HCT116 (cell line): Measurements from ENCODE around the gene UROS. TPM values are rescaled to one million over a fixed set of nuclear protein-coding genes. Genes with fewer than 3 reads are reported as not detected.

Experiments used
- ATAC-seq: fragments of 200-7000 bp; cut with Tn5 transposase; 2 replicates; pipeline ENCODE4 v1.9.1; 2020; ENCODE audit warnings: mild to moderate bottlenecking, moderate library complexity
- BruUV-seq: library from RNA; stranded (reverse); fragments of 400-500 nt; replicated peaks from 2 replicates; lab custom pipeline; 2021; lab: Mats Ljungman, UMichigan
- CTCF ChIA-PET: fragments of 300-600 bp; sonication (Branson Sonifier 250); formaldehyde crosslinking; loops from one replicate; lab custom pipeline; 2021; ENCODE audit warnings: antibody characterized with exemption; lab: Charles Lee
- POLR2A ChIA-PET: fragments of 300-600, 350-600 bp; sonication (Branson Sonifier 250); formaldehyde crosslinking; loops from one replicate; lab custom pipeline; 2021; ENCODE audit warnings: antibody characterized with exemption; lab: Charles Lee
- RAD21 ChIA-PET, 2 experiments: fragments of 300-600 bp; sonication (Branson Sonifier 250); formaldehyde crosslinking; loops; one replicate each; lab custom pipeline; 2023; ENCODE audit warnings: low total read pairs in 2 of 2; ENCODE audit not compliant: uncharacterized antibody in 2 of 2, unreplicated experiment in 2 of 2, low non-redundant PET in 1 of 2; lab: Charles Lee
- DNase-seq: peaks from one replicate; pipeline ENCODE4 v3.0.0-alpha.2; 2010; ENCODE audit warnings: low read depth, low spot score
- H2AFZ ChIP-seq: fragments of 200-600 bp; shearing (Covaris generic), sonication (generic); 2 replicates; pipeline ENCODE4 v1.6.1; 2017; ENCODE audit warnings: low read depth, mixed run types, mixed read lengths, antibody characterized with exemption, low read length; ENCODE audit not compliant: poor library complexity, severe bottlenecking
- H3K27ac ChIP-seq: 2 replicates; pipeline ENCODE4 v1.5.1; 2012; ENCODE audit warnings: low read depth, low read length
- H3K27me3 ChIP-seq: fragments of 200-600 bp; sonication (generic); 2 replicates; pipeline ENCODE4 v1.6.1; 2016; ENCODE audit warnings: mixed run types, low read length, mixed read lengths; ENCODE audit not compliant: insufficient read depth
- H3K36me3 ChIP-seq, 2 experiments: fragments of 200-500 bp in 1 of 2; fragments of 200-600 bp in 1 of 2; sonication (Bioruptor generic) in 1 of 2; sonication (generic) in 1 of 2; 2 replicates each; pipeline versions ENCODE4 v1.5.1 to v1.6.1; 2014 to 2016; ENCODE audit warnings: low read length in 2 of 2, inconsistent platforms in 1 of 2, mixed read lengths in 1 of 2, mixed run types in 1 of 2; ENCODE audit not compliant: insufficient read depth in 2 of 2, control insufficient read depth in 1 of 2
- H3K4me1 ChIP-seq, 2 experiments: fragments of 200-600 bp in 1 of 2; sonication (generic) in 1 of 2; 2 replicates each; pipeline versions ENCODE4 v1.5.1 to v1.6.1; 2012 to 2017; ENCODE audit warnings: low read length in 2 of 2, inconsistent platforms in 1 of 2, mild to moderate bottlenecking in 1 of 2, mixed read lengths in 1 of 2, mixed run types in 1 of 2, moderate library complexity in 1 of 2; ENCODE audit not compliant: insufficient read depth in 2 of 2, control insufficient read depth in 1 of 2
- H3K4me2 ChIP-seq: fragments of 200-600 bp; sonication (generic); 2 replicates; pipeline ENCODE4 v1.6.1; 2017; ENCODE audit warnings: mixed run types, low read length, mixed read lengths
- H3K4me3 ChIP-seq, 2 experiments: fragments of 200-600 bp in 1 of 2; sonication (generic) in 1 of 2; replicated peaks in 1 of 2; 2 replicates each; pipeline ENCODE4 v1.5.1; 2011 to 2016; ENCODE audit warnings: low read length in 2 of 2, control low read depth in 1 of 2, low read depth in 1 of 2, mild to moderate bottlenecking in 1 of 2, mixed read lengths in 1 of 2, mixed run types in 1 of 2
- H3K79me2 ChIP-seq: fragments of 200-600 bp; sonication (generic); 2 replicates; pipeline ENCODE4 v1.6.1; 2017; ENCODE audit warnings: mild to moderate bottlenecking, mixed run types, low read length, moderate library complexity, mixed read lengths; ENCODE audit not compliant: insufficient read depth
- H3K9ac ChIP-seq: fragments of 200-600 bp; sonication (generic); 2 replicates; pipeline ENCODE4 v1.6.1; 2016; ENCODE audit warnings: low read length, mixed read lengths
- H3K9me2 ChIP-seq: fragments of 200-600 bp; sonication (generic), shearing (Covaris generic); 2 replicates; pipeline ENCODE4 v1.6.1; 2017; ENCODE audit warnings: mixed run types, mild to moderate bottlenecking, moderate library complexity; ENCODE audit not compliant: insufficient read depth
- H3K9me3 ChIP-seq, 2 experiments: fragments of 200-500 bp in 1 of 2; fragments of 200-600 bp in 1 of 2; sonication (Bioruptor generic) in 1 of 2; sonication (generic) in 1 of 2; 2 replicates each; pipeline ENCODE4 v1.6.1; 2014 to 2017; ENCODE audit warnings: low read length in 2 of 2, mixed read lengths in 2 of 2, inconsistent platforms in 1 of 2, low read depth in 1 of 2, mild to moderate bottlenecking in 1 of 2, mixed run types in 1 of 2, moderate library complexity in 1 of 2; ENCODE audit not compliant: control insufficient read depth in 1 of 2, insufficient read depth in 1 of 2
- H4K20me1 ChIP-seq: fragments of 200-600 bp; sonication (generic), shearing (Covaris generic); 2 replicates; pipeline ENCODE4 v1.6.1; 2017; ENCODE audit warnings: mixed run types, mild to moderate bottlenecking, moderate library complexity; ENCODE audit not compliant: insufficient read depth
- CTCF ChIP-seq, 3 experiments: fragments of 200-600 bp in 1 of 3; sonication (generic) in 1 of 3; IDR thresholded peaks in 2 of 3; conservative IDR thresholded peaks in 1 of 3; 2 replicates each; pipeline ENCODE4 v1.5.1; 2012 to 2017; ENCODE audit warnings: low read depth in 2 of 3, low read length in 2 of 3, antibody characterized with exemption in 1 of 3, borderline replicate concordance in 1 of 3, control low read depth in 1 of 3, mild to moderate bottlenecking in 1 of 3, mixed read lengths in 1 of 3, mixed run types in 1 of 3, moderate library complexity in 1 of 3; ENCODE audit not compliant: insufficient read depth in 1 of 3
- EGR1 ChIP-seq: IDR thresholded peaks from 2 replicates; pipeline ENCODE4 v1.6.1; 2012; ENCODE audit warnings: low read depth
- ELF1 ChIP-seq: IDR thresholded peaks from 2 replicates; pipeline ENCODE4 v1.6.1; 2012; ENCODE audit warnings: low read depth, borderline replicate concordance
- FOSL1 ChIP-seq: IDR thresholded peaks from 2 replicates; pipeline ENCODE4 v1.6.1; 2012; ENCODE audit warnings: low read depth
- POLR2A ChIP-seq: IDR thresholded peaks from 2 replicates; pipeline ENCODE4 v1.7.0; 2011; ENCODE audit warnings: borderline replicate concordance; ENCODE audit not compliant: insufficient read depth, insufficient read length; ENCODE audit errors: extremely low read depth
- RAD21 ChIP-seq: IDR thresholded peaks from 2 replicates; pipeline ENCODE4 v1.6.1; 2012; ENCODE audit warnings: low read depth, mild to moderate bottlenecking
- SP1 ChIP-seq: IDR thresholded peaks from 2 replicates; pipeline ENCODE4 v1.6.1; 2012; ENCODE audit warnings: low read depth
- TCF7L2 ChIP-seq: IDR thresholded peaks from 2 replicates; pipeline ENCODE4 v1.7.0; 2011; ENCODE audit warnings: borderline replicate concordance, inconsistent platforms; ENCODE audit not compliant: insufficient read depth, insufficient read length; ENCODE audit errors: extremely low read depth
- YY1 ChIP-seq: IDR thresholded peaks from 2 replicates; pipeline ENCODE4 v1.6.1; 2011; ENCODE audit warnings: low read length, low read depth, moderate library complexity, mild to moderate bottlenecking; ENCODE audit not compliant: insufficient replicate concordance; ENCODE audit errors: extremely low read depth
- intact Hi-C: fragments of 100-400 bp; cut with micrococcal nuclease; formaldehyde crosslinking; loops from 2 replicates; pipeline ENCODE4 v1.10.0; 2022
- total RNA-seq: library from RNA; stranded (reverse); gene quantifications from one replicate; pipeline ENCODE4 v1.2.1, GENCODE V29; 2021; ENCODE audit not compliant: unreplicated experiment
- TF ChIP-seq, protein P1 (sequence below): IDR thresholded peaks from 2 replicates; pipeline ENCODE4 v1.6.1; 2012; ENCODE audit warnings: low read depth
- TF ChIP-seq, protein P2 (sequence below): IDR thresholded peaks from 2 replicates; pipeline ENCODE4 v1.6.1; 2012
- TF ChIP-seq, protein P3 (sequence below): IDR thresholded peaks from 2 replicates; pipeline ENCODE4 v1.6.1; 2011; ENCODE audit warnings: mild to moderate bottlenecking, low read length, moderate library complexity; ENCODE audit not compliant: insufficient replicate concordance; ENCODE audit errors: extremely low read depth

UROS gene
- total RNA-seq, 1 experiment from 2014 or later = 63.9 TPM

GRCh38 chr10:125792342-125793300, 30.4 kb downstream of the UROS start:
- Histone ChIP-seq H3K36me3 (peaks cover 0 to 10% of the 10 kb centered on the region in 2 experiments; a peak in 1 of 4 replicates), H2AFZ (no peak overlapping the region), H3K9me3 (no peaks in the 10 kb centered on the region), H3K9me2 (no peaks in the 10 kb centered on the region), H3K79me2 (no peaks in the 10 kb centered on the region), H4K20me1 (no peaks in the 10 kb centered on the region)
- POLR2A ChIA-PET = no interaction called here
- intact Hi-C loops = no loop called here
- no TSS peak for BruUV-seq
- RAD21 ChIA-PET = no interaction called here
- TF ChIP-seq RAD21 (no peak), FOSL1 (no peak), ELF1 (no peak), SP1 (no peak), EGR1 (no peak), CTCF (IDR thresholded peaks at IDR 0.05 in 2 of 3, conservative IDR thresholded peaks at IDR 0.05 in 1 of 3; ENCODE audit: borderline replicate concordance in 1 of 3, insufficient read depth in 1 of 3, low read depth in 2 of 3, low read length in 2 of 3) (no peak), POLR2A (no peak), YY1 (no peak), TCF7L2 (no peak)
- TF ChIP-seq, protein P1, sequence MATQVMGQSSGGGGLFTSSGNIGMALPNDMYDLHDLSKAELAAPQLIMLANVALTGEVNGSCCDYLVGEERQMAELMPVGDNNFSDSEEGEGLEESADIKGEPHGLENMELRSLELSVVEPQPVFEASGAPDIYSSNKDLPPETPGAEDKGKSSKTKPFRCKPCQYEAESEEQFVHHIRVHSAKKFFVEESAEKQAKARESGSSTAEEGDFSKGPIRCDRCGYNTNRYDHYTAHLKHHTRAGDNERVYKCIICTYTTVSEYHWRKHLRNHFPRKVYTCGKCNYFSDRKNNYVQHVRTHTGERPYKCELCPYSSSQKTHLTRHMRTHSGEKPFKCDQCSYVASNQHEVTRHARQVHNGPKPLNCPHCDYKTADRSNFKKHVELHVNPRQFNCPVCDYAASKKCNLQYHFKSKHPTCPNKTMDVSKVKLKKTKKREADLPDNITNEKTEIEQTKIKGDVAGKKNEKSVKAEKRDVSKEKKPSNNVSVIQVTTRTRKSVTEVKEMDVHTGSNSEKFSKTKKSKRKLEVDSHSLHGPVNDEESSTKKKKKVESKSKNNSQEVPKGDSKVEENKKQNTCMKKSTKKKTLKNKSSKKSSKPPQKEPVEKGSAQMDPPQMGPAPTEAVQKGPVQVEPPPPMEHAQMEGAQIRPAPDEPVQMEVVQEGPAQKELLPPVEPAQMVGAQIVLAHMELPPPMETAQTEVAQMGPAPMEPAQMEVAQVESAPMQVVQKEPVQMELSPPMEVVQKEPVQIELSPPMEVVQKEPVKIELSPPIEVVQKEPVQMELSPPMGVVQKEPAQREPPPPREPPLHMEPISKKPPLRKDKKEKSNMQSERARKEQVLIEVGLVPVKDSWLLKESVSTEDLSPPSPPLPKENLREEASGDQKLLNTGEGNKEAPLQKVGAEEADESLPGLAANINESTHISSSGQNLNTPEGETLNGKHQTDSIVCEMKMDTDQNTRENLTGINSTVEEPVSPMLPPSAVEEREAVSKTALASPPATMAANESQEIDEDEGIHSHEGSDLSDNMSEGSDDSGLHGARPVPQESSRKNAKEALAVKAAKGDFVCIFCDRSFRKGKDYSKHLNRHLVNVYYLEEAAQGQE = no peak
- TF ChIP-seq, protein P2, sequence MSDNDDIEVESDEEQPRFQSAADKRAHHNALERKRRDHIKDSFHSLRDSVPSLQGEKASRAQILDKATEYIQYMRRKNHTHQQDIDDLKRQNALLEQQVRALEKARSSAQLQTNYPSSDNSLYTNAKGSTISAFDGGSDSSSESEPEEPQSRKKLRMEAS = no peak
- TF ChIP-seq, protein P3, sequence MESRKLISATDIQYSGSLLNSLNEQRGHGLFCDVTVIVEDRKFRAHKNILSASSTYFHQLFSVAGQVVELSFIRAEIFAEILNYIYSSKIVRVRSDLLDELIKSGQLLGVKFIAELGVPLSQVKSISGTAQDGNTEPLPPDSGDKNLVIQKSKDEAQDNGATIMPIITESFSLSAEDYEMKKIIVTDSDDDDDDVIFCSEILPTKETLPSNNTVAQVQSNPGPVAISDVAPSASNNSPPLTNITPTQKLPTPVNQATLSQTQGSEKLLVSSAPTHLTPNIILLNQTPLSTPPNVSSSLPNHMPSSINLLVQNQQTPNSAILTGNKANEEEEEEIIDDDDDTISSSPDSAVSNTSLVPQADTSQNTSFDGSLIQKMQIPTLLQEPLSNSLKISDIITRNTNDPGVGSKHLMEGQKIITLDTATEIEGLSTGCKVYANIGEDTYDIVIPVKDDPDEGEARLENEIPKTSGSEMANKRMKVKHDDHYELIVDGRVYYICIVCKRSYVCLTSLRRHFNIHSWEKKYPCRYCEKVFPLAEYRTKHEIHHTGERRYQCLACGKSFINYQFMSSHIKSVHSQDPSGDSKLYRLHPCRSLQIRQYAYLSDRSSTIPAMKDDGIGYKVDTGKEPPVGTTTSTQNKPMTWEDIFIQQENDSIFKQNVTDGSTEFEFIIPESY = no peak
- TF ChIP-seq, all 23 proteins: peak for 0
- CTCF ChIA-PET = no interaction called here
- DNase-seq (no peak), ATAC-seq (no peak)
- peaks cover 0 to 4% of the 10 kb centered on the region in 2 experiments; a peak in 1 of 4 replicates for H3K4me1 ChIP-seq
- no peak overlapping the region for H3K27ac ChIP-seq
- H3K4me3 ChIP-seq = no peak overlapping the region
- no peak overlapping the region for H3K4me2 ChIP-seq
- no peaks in the 10 kb centered on the region for H3K27me3 ChIP-seq
- no peak overlapping the region for H3K9ac ChIP-seq
